ENCODE measurements around the gene MTHFD2.

The MTHFD2 gene

GRCh38 chr2:74264281-74264680, 65.9 kb downstream of the MTHFD2 start:
- DNase-seq (ENCODE audit: low read depth), result no peak

DNA sequence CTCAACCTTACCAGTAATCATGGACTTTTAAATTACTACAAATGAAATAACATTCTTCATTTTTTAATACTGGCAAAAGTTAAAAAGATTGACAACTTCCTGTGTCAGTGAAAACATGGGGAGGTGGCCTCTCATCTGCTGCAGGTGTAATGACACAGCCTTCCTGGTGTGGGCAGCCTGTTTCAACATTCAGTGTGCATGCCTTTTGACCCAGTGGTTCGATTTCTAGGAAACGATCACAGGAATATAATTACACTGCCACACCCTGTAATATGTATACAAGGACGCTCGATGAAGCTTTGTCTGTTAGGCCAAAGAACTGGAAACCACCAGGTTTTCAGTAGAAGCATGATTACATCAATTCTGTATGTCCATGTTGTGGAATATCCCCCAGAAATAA, 68.7 kb downstream of the MTHFD2 start:
- DNase-seq (ENCODE audit: low read depth), result peak; percentile 12
